Testis (tissue), 3 donors: ENCODE results near the gene GDPD3. TPM values are rescaled to one million over a fixed set of nuclear protein-coding genes. Genes with fewer than 3 reads are reported as not detected.

ENCODE experiments used
- DNase-seq: peaks from one replicate; pipeline ENCODE4 v3.0.0-alpha.2; 2019
- H3K27ac ChIP-seq, 2 donors: fragments of 200-600 bp; sonication (generic); one replicate each; pipeline ENCODE4 v1.5.1; 2019
- H3K27me3 ChIP-seq: fragments of 200-600 bp; sonication (generic); one replicate; pipeline ENCODE4 v1.5.1; 2019
- H3K36me3 ChIP-seq: fragments of 200-600 bp; sonication (generic); one replicate; pipeline ENCODE4 v1.5.1; 2017; ENCODE audit warnings: low read depth; ENCODE audit errors: missing control alignments
- H3K4me1 ChIP-seq: fragments of 200-600 bp; sonication (generic); one replicate; pipeline ENCODE4 v1.5.1; 2019
- H3K4me3 ChIP-seq, 2 donors: fragments of 200-600 bp; sonication (generic); one replicate each; pipeline ENCODE4 v1.5.1; 2017 to 2019
- H3K9me3 ChIP-seq: fragments of 200-600 bp; sonication (generic); one replicate; pipeline ENCODE4 v1.5.1; 2017
- POLR2A ChIP-seq: fragments of 450-650 bp; IDR thresholded peaks from one replicate; pipeline ENCODE4 v1.6.1; 2017; ENCODE audit warnings: antibody characterized with exemption, mild to moderate bottlenecking, moderate library complexity
- WGBS, 2 donors: methylation state at CpG; one replicate each; pipeline ENCODE4 v1.1.5; 2018; 5-methylcytosine and 5-hydroxymethylcytosine counted together
- intact Hi-C: fragments of 100-400 bp; cut with DNase I; formaldehyde crosslinking; loops from one replicate; pipeline ENCODE4 v1.15.1; 2023; ENCODE audit warnings: low total_unique reads
- polyA plus RNA-seq: library from polyadenylated mRNA; stranded (reverse); fragments of 350-450 nt; fragmentation: Illumina TruSeq; extraction: RNeasy Lipid Tissue Mini Kit (QIAGEN cat#74804); gene quantifications from one replicate; pipeline ENCODE4 v1.2.3, GENCODE V29; 2014; ENCODE audit warnings: low read depth, low replicate concordance; ENCODE audit not compliant: insufficient read depth
- total RNA-seq, 2 donors: library from RNA; depleted of rRNA; stranded (reverse); fragments of >200 nt; gene quantifications; one replicate each; pipeline ENCODE4 v1.2.3, GENCODE V29; 2016
- TF ChIP-seq, protein P1 (sequence below), 3 experiments: fragments of 450-650 bp in 2 of 3; fragments of 200-600 bp in 1 of 3; sonication (generic) in 1 of 3; IDR thresholded peaks; one replicate each; pipeline ENCODE4 v1.5.1; 2016 to 2019; ENCODE audit warnings: antibody characterized with exemption in 3 of 3, mild to moderate bottlenecking in 2 of 3, moderate library complexity in 1 of 3

GDPD3 gene
- total and polyA plus RNA-seq, 3 donors from 2014 or later, result 1.5 to 7.2 (median 4.0) TPM

DNA sequence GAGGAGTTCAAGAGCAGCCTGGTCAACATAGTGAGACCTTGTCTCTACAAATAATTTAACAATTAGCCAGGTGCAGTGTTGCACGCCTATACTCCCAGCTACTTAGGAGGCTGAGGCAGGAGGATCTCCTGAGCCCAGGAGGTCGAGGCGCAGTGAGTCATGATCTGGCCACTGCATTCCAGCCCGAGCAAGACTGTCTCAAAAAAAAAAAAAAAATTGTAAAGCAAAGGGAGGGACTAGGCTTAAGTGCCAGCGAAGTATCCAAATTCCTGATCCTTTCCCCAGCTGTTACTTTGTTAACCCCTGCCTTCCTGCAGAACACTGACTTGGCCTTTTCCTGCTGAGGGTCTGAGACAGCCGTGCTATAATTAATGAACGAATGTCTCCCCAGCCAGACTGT lies 2.7 kb downstream of the GDPD3 start:
- intact Hi-C loops, result no loop called here
- Histone ChIP-seq H3K9me3 (no peaks in the 10 kb centered on the region), H3K36me3 (no peaks in the 10 kb centered on the region), H3K27ac (no peak overlapping the region), H3K27me3 (no peaks in the 10 kb centered on the region), H3K4me1 (peaks cover 5% of the 10 kb centered on the region), H3K4me3 (no peak overlapping the region)
- DNase-seq, result no peak
- TF ChIP-seq, protein P1, sequence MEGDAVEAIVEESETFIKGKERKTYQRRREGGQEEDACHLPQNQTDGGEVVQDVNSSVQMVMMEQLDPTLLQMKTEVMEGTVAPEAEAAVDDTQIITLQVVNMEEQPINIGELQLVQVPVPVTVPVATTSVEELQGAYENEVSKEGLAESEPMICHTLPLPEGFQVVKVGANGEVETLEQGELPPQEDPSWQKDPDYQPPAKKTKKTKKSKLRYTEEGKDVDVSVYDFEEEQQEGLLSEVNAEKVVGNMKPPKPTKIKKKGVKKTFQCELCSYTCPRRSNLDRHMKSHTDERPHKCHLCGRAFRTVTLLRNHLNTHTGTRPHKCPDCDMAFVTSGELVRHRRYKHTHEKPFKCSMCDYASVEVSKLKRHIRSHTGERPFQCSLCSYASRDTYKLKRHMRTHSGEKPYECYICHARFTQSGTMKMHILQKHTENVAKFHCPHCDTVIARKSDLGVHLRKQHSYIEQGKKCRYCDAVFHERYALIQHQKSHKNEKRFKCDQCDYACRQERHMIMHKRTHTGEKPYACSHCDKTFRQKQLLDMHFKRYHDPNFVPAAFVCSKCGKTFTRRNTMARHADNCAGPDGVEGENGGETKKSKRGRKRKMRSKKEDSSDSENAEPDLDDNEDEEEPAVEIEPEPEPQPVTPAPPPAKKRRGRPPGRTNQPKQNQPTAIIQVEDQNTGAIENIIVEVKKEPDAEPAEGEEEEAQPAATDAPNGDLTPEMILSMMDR (IDR thresholded peaks at IDR 0.05), result no peak
- no peak for TF ChIP-seq POLR2A
- 47 to 52% methylated on average over 7 of the region's 7 CpGs for WGBS, 2 donors

DNA sequence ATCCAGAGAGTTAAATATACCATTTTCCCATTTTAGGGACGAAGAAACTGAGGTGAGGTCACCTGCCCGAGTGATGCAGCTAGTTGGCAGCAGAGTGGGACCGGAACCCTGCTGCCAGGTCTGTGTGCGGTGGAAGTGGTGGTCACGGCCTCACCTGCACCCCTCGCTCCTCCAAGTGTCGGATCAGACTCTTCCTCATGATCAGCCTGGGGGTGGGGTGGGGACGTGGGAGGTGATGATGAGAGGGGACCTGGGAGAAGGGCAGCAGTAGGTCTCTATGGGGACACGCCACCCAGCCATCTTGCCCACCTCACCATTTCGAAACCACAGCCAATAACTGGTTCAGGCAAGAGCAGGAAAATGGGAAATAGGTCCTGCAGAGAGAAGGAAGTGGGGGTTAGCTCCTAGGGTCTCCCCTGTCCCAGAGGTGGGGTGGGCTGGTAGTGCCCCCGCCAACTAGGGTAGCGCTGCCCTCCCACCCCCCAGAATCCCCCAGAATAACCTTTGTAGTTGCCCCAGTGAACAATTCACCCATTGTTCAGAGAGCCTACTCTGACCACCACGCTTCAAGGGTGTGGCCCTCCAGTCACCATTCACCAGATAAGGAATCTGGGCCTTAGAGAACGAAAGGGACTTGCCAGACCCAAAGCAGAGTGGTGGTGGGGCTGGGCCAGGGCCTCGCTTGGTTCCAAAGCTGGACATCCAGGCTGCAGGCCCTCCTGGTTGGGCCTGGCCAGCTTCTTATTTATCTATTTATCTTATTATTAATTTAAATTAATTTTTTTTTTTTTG lies 5.1 kb downstream of the GDPD3 start:
- H3K36me3 ChIP-seq, result no peaks in the 10 kb centered on the region
- intact Hi-C loops, result no loop called here

DNA sequence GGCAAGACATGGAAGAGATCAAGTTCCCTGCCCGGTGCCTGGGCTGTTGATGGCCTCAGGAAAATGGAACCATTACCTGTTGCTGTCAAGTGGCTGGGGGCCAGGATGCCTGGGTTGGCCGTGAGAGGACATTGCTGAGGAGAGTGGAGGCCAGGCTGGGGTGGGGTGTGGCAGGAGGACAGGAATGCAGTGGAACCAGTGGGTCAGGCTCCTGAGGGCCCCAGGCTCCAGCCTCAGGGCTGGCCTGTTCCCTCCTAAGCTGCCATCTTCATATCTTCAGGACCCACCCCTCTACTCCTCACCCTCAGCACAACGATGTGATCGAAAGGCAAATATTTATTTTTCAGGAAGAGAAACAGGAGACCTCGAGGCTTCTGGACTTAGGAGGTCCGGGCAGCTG lies 8.8 kb downstream of the GDPD3 start:
- TF ChIP-seq, protein P1 (IDR thresholded peaks at IDR 0.05), result no peak
- no peak for TF ChIP-seq POLR2A
- no peak overlapping the region for H3K27ac ChIP-seq
- DNase-seq, result no peak
- no peaks in the 10 kb centered on the region for H3K27me3 ChIP-seq
- no peaks in the 10 kb centered on the region for H3K4me1 ChIP-seq
- H3K4me3 ChIP-seq, result no peak overlapping the region
- H3K9me3 ChIP-seq, result no peaks in the 10 kb centered on the region
- intact Hi-C loops, result no loop called here
- H3K36me3 ChIP-seq, result no peaks in the 10 kb centered on the region
- WGBS, 2 donors, result 81 to 86% methylated on average over 6 of the region's 6 CpGs

More for the DNA sequence above, 5.1 kb downstream of the GDPD3 start:
- H3K27ac ChIP-seq, result no peak overlapping the region
- TF ChIP-seq POLR2A, result no peak
- TF ChIP-seq, protein P1 (IDR thresholded peaks at IDR 0.05), result no peak
- no peaks in the 10 kb centered on the region for H3K9me3 ChIP-seq
- H3K4me3 ChIP-seq, result no peak overlapping the region
- H3K27me3 ChIP-seq, result no peaks in the 10 kb centered on the region
- H3K4me1 ChIP-seq, result peaks cover 2% of the 10 kb centered on the region
- WGBS, 2 donors, result 87 to 92% methylated on average over 15 of the region's 15 CpGs
- no peak for DNase-seq

GRCh38 chr16:30104090-30104489 lies 9.2 kb downstream of the GDPD3 start:
- TF ChIP-seq POLR2A, result no peak
- TF ChIP-seq, protein P1 (IDR thresholded peaks at IDR 0.05), result no peak
- H3K9me3 ChIP-seq, result no peaks in the 10 kb centered on the region
- H3K27ac ChIP-seq, result no peak overlapping the region
- H3K27me3 ChIP-seq, result no peaks in the 10 kb centered on the region
- H3K36me3 ChIP-seq, result no peaks in the 10 kb centered on the region
- WGBS, 2 donors, result 82 to 92% methylated on average over 4 of the region's 4 CpGs
- no peak for DNase-seq
- H3K4me3 ChIP-seq, result no peak overlapping the region
- no peaks in the 10 kb centered on the region for H3K4me1 ChIP-seq
- intact Hi-C loops, result no loop called here
